GM12878 (cell line): ENCODE results near the gene PACS1. TPM values are rescaled to one million over a fixed set of nuclear protein-coding genes. Genes with fewer than 3 reads are reported as not detected.

Experiments used
- ATAC-seq: fragments of 200-7000 bp; cut with Tn5 transposase; 3 replicates; pipeline ENCODE4 v1.9.1; 2020; ENCODE audit warnings: mild to moderate bottlenecking, moderate library complexity
- BruUV-seq: library from RNA; stranded (reverse); fragments of 400-500 nt; replicated peaks from 2 replicates; lab custom pipeline; 2021; lab: Mats Ljungman, UMichigan
- CTCF ChIA-PET: fragments of 300-600 bp; sonication (Branson Sonifier 250); formaldehyde crosslinking; extraction: SDS; loops from one replicate; lab custom pipeline; 2021; ENCODE audit warnings: inconsistent platforms; lab: Yijun Ruan, JAX
- POLR2A ChIA-PET: fragments of 350-600 bp; formaldehyde crosslinking; extraction: SDS; loops from one replicate; lab custom pipeline; 2021; ENCODE audit warnings: inconsistent platforms; lab: Charles Lee
- RAD21 ChIA-PET: fragments of 300-600 bp; sonication (Branson Sonifier 250); formaldehyde crosslinking; loops from one replicate; lab custom pipeline; 2023; ENCODE audit warnings: antibody characterized with exemption; ENCODE audit not compliant: unreplicated experiment; lab: Charles Lee
- SMC1A ChIA-PET: fragments of 300-600 bp; sonication (Branson Sonifier 250); formaldehyde crosslinking; loops from one replicate; lab custom pipeline; 2023; ENCODE audit not compliant: unreplicated experiment, uncharacterized antibody; lab: Charles Lee
- DNase-seq: peaks from one replicate; pipeline ENCODE4 v3.0.0-alpha.2; 2011; ENCODE audit warnings: low read depth, low spot score
- FAIRE-seq: peaks from 3 replicates; lab custom pipeline; 2011; peaks lifted over from hg19 to GRCh38; lab: Jason Lieb, UNC
- H2AFZ ChIP-seq: 2 replicates; pipeline ENCODE4 v1.6.0; 2011; ENCODE audit warnings: low read depth, low read length, control low read depth; ENCODE audit not compliant: control insufficient read depth
- H3K27ac ChIP-seq: 2 replicates; pipeline ENCODE4 v1.5.1; 2011; ENCODE audit warnings: control low read depth; ENCODE audit not compliant: control insufficient read depth, insufficient read depth
- H3K27me3 ChIP-seq, 2 experiments: replicated peaks in 1 of 2; 2 replicates each; pipeline versions ENCODE4 v1.6.0 to v1.6.1; 2011; ENCODE audit warnings: low read length in 1 of 2; ENCODE audit not compliant: control insufficient read depth in 2 of 2, insufficient read depth in 2 of 2
- H3K36me3 ChIP-seq, 2 experiments: 2 replicates each; pipeline ENCODE4 v1.5.1; 2011; ENCODE audit warnings: low read length in 1 of 2; ENCODE audit not compliant: control insufficient read depth in 2 of 2, insufficient read depth in 2 of 2
- H3K4me1 ChIP-seq: 2 replicates; pipeline ENCODE4 v1.6.1; 2011; ENCODE audit warnings: mild to moderate bottlenecking, low read length, moderate library complexity, mixed read lengths; ENCODE audit not compliant: control insufficient read depth, insufficient read depth
- H3K4me2 ChIP-seq: 2 replicates; pipeline ENCODE4 v1.6.0; 2011; ENCODE audit warnings: control low read depth; ENCODE audit not compliant: control insufficient read depth, insufficient read depth
- H3K4me3 ChIP-seq: fragments of 200-600 bp; sonication (generic); 2 replicates; pipeline ENCODE4 v1.5.1; 2016
- H3K79me2 ChIP-seq: 2 replicates; pipeline ENCODE4 v1.6.0; 2011; ENCODE audit warnings: low read length; ENCODE audit not compliant: control insufficient read depth, insufficient read depth
- H3K9ac ChIP-seq: 2 replicates; pipeline ENCODE4 v1.8.0; 2011; ENCODE audit warnings: low read length, control low read depth, mixed read lengths; ENCODE audit not compliant: control insufficient read depth, insufficient read depth
- H3K9me3 ChIP-seq: replicated peaks from 3 replicates; pipeline ENCODE4 v1.5.1; 2011; ENCODE audit warnings: mild to moderate bottlenecking, low read length; ENCODE audit not compliant: control insufficient read depth, insufficient read depth
- H4K20me1 ChIP-seq: 2 replicates; pipeline ENCODE4 v1.6.0; 2011; ENCODE audit not compliant: control insufficient read depth, insufficient read depth
- ATF7 ChIP-seq: fragments of 450-650 bp; IDR thresholded peaks from 2 replicates; pipeline ENCODE4 v1.6.1; 2016; ENCODE audit warnings: low read depth, mild to moderate bottlenecking
- BMI1 ChIP-seq: fragments of 450-650 bp; IDR thresholded peaks from 2 replicates; pipeline ENCODE4 v1.6.1; 2016; ENCODE audit warnings: mild to moderate bottlenecking, moderate library complexity, borderline replicate concordance
- CREM ChIP-seq: IDR thresholded peaks from 2 replicates; pipeline ENCODE4 v1.6.1; 2014; ENCODE audit warnings: antibody characterized with exemption, low read depth
- CTCF ChIP-seq, 3 experiments: IDR thresholded peaks in 2 of 3; conservative IDR thresholded peaks in 1 of 3; 2 replicates each; pipeline ENCODE4 v1.5.1; 2011; ENCODE audit warnings: low read depth in 3 of 3, low read length in 3 of 3, mild to moderate bottlenecking in 3 of 3, control low read depth in 2 of 3, moderate library complexity in 2 of 3, inconsistent platforms in 1 of 3, mixed read lengths in 1 of 3; ENCODE audit not compliant: control insufficient read depth in 2 of 3, insufficient read depth in 1 of 3; ENCODE audit errors: extremely low read depth in 1 of 3
- DPF2 ChIP-seq: fragments of 450-650 bp; IDR thresholded peaks from 2 replicates; pipeline ENCODE4 v1.6.1; 2017; ENCODE audit warnings: mild to moderate bottlenecking
- GABPA ChIP-seq: IDR thresholded peaks from 2 replicates; pipeline ENCODE4 v1.6.1; 2014; ENCODE audit warnings: antibody characterized with exemption, low read depth, mild to moderate bottlenecking, inconsistent platforms
- GATAD2B ChIP-seq: fragments of 450-650 bp; conservative IDR thresholded peaks from 2 replicates; pipeline ENCODE4 v1.6.1; 2017; ENCODE audit warnings: low read depth, mild to moderate bottlenecking, moderate library complexity
- HDAC6 ChIP-seq: fragments of 200-600 bp; sonication (generic); IDR thresholded peaks from one replicate; pipeline ENCODE4 v1.8.0; 2017; ENCODE audit warnings: antibody characterized with exemption; ENCODE audit not compliant: unreplicated experiment
- HDGF ChIP-seq: fragments of 450-650 bp; IDR thresholded peaks from 2 replicates; pipeline ENCODE4 v1.6.1; 2016; ENCODE audit warnings: antibody characterized with exemption
- KDM1A ChIP-seq: fragments of 200-600 bp; sonication (generic); IDR thresholded peaks from 2 replicates; pipeline ENCODE4 v1.6.1; 2016; ENCODE audit warnings: borderline replicate concordance
- NFYB ChIP-seq: IDR thresholded peaks from 2 replicates; pipeline ENCODE4 v1.6.1; 2011; ENCODE audit warnings: low read depth, mild to moderate bottlenecking, low read length, improper control_type of control experiment, moderate library complexity; ENCODE audit not compliant: insufficient read depth
- NR2C1 ChIP-seq: fragments of 450-650 bp; IDR thresholded peaks from 2 replicates; pipeline ENCODE4 v1.6.1; 2017; ENCODE audit warnings: antibody characterized with exemption, mild to moderate bottlenecking, moderate library complexity
- POLR2A ChIP-seq: IDR thresholded peaks from 2 replicates; pipeline ENCODE4 v1.6.1; 2011; ENCODE audit warnings: low read depth, mild to moderate bottlenecking, low read length
- SMAD5 ChIP-seq: IDR thresholded peaks from 2 replicates; pipeline ENCODE4 v1.6.1; 2016; ENCODE audit warnings: antibody characterized with exemption, low read depth
- SMC3 ChIP-seq: IDR thresholded peaks from 2 replicates; pipeline ENCODE4 v1.6.1; 2011; ENCODE audit warnings: low read length, improper control_type of control experiment, borderline replicate concordance
- SUZ12 ChIP-seq: fragments of 200-600 bp; sonication (generic); IDR thresholded peaks from one replicate; pipeline ENCODE4 v1.6.1; 2018; ENCODE audit warnings: antibody characterized with exemption, mild to moderate bottlenecking; ENCODE audit not compliant: unreplicated experiment
- TARDBP ChIP-seq: IDR thresholded peaks from 2 replicates; pipeline ENCODE4 v1.6.1; 2016; ENCODE audit warnings: borderline replicate concordance
- WGBS: methylation state at CpG from one replicate; pipeline ENCODE4 v1.1.6; 2016; ENCODE audit warnings: low lambda C conversion rate; ENCODE audit not compliant: insufficient replicate concordance, insufficient coverage; ENCODE audit errors: missing lambda C conversion rate; 5-methylcytosine and 5-hydroxymethylcytosine counted together
- in situ Hi-C: fragments of 300-500 bp; cut with MboI; formaldehyde crosslinking; loops from 9 replicates; pipeline ENCODE4 v1.14.3; 2018; ENCODE audit warnings: mixed read lengths
- intact Hi-C: fragments of 100-400 bp; cut with micrococcal nuclease; formaldehyde crosslinking; loops from one replicate; pipeline ENCODE4 v1.14.2; 2022; ENCODE audit not compliant: unreplicated experiment
- polyA plus RNA-seq, 11 experiments: library from polyadenylated mRNA; depleted of rRNA in 4 of 11; unstranded in 6 of 11; stranded (reverse) in 5 of 11; fragments of >200 nt; fragmentation: Nextera tagmentation in 4 of 11; fragmentation: Illumina TruSeq in 1 of 11; extraction: Ambion mirVana in 4 of 11; extraction: Trizol in 1 of 11; gene quantifications; 1 replicate in 1 of 11; 2 replicates in 10 of 11; pipeline versions ENCODE4 v1.2.1 to v1.2.3, GENCODE V29; 2011 to 2016; ENCODE audit warnings: inconsistent platforms in 2 of 11, missing spikeins in 2 of 11, low read depth in 1 of 11
- total RNA-seq, 4 experiments: library from RNA; depleted of rRNA in 3 of 4; stranded (reverse); fragments of >200 nt in 3 of 4; fragmentation: Illumina TruSeq in 1 of 4; extraction: Trizol in 1 of 4; gene quantifications; 2 replicates each; pipeline versions ENCODE4 v1.2.1 to v1.2.3, GENCODE V29; 2013 to 2021

The PACS1 gene
- total and polyA plus RNA-seq, 10 of the 15 experiments (the other 5 are each of a cell fraction or from before 2014, with no cell fraction given): 1.1 to 74.3 (median 17.9) TPM

GRCh38 chr11:66082946-66083698 lies 13.1 kb downstream of the PACS1 start (continued):
- TF ChIP-seq SMC3 (no peak), SMAD5 (no peak), DPF2 (no peak)

GRCh38 chr11:66083767-66084166 lies 13.7 kb downstream of the PACS1 start:
- H3K4me3 ChIP-seq: no peak overlapping the region
- 78% methylated on average over 3 of the region's 3 CpGs for WGBS
- FAIRE-seq: no peak

More at GRCh38 chr11:66083767-66084166, 13.7 kb downstream of the PACS1 start:
- ChIA-PET POLR2A (interaction anchor here (0.8 to 2.4 kb wide), 4 partner anchors 19 to 36 kb away, joined by 3 to 10 read pairs (median 4); no protein-coding TSS in a partner anchor), CTCF (interaction anchor here (1.5 kb wide), 1 partner anchor 38 kb away, joined by 4 read pairs; no protein-coding TSS in a partner anchor)
- intact Hi-C loops: no loop called here
- H3K4me1 ChIP-seq: peaks cover 34% of the 10 kb centered on the region
- no peak overlapping the region for H3K4me2 ChIP-seq
- TF ChIP-seq ATF7 (no peak), GATAD2B (no peak), TARDBP (no peak), SMC3 (no peak), HDGF (no peak), GABPA (no peak), NR2C1 (no peak), NFYB (no peak), POLR2A (no peak), CREM (no peak), KDM1A (no peak), SUZ12 (no peak), CTCF (IDR thresholded peaks at IDR 0.05 in 2 of 3, conservative IDR thresholded peaks at IDR 0.05 in 1 of 3; ENCODE audit: control insufficient read depth in 2 of 3, extremely low read depth in 1 of 3, insufficient read depth in 1 of 3, low read depth in 3 of 3, low read length in 3 of 3) (no peak), BMI1 (no peak), HDAC6 (no peak)
- TF ChIP-seq, all 136 proteins: peak for 0
- Histone ChIP-seq H4K20me1 (no peaks in the 10 kb centered on the region; the same call in 1 of the 2 replicates), H3K79me2 (peaks cover 77% of the 10 kb centered on the region), H2AFZ (no peak overlapping the region), H3K36me3 (peaks cover 0 to 6% of the 10 kb centered on the region in 2 experiments; a peak in 1 of 4 replicates), H3K9ac (no peak overlapping the region), H3K27ac (no peak overlapping the region), H3K27me3 (no peaks in the 10 kb centered on the region), H3K9me3 (no peaks in the 10 kb centered on the region)
- ATAC-seq (no peak), DNase-seq (no peak)
- in situ Hi-C loops: no loop called here
- SMC1A ChIA-PET: interaction anchor here (0.9 to 1.3 kb wide), 2 partner anchors 20 to 32 kb away, joined by 3 to 6 read pairs; no protein-coding TSS in a partner anchor
- RAD21 ChIA-PET: interaction anchor here (1.0 kb wide), 1 partner anchor 43 kb away, joined by 3 read pairs; no protein-coding TSS in a partner anchor
- no TSS peak for BruUV-seq
